ENCODE measurements around the gene PIP4P1.
"Not testable (repeated sequence)": the region's sequence is repeated elsewhere in the genome, so short reads cannot be mapped to it uniquely, and the experiment has no call there.

Gene PIP4P1

GRCh38 chr14:20461225-20462141 lies at the start of gene PIP4P1:
PIP4P1 (minus strand) TSS chr14:20461434; CDS start chr14:20461325, 109 bp downstream.
- DNase-seq: peak; percentile 100

GRCh38 chr14:20508367-20508766 lies 47.1 kb upstream of the PIP4P1 start:
- DNase-seq: no peak

- DNase-seq: not testable (repeated sequence)
Measured at GRCh38 chr14:20507537-20507936, 46.3 kb upstream of the PIP4P1 start.

GRCh38 chr14:20506752-20507151 lies 45.5 kb upstream of the PIP4P1 start:
- not testable (repeated sequence) for DNase-seq

- DNase-seq: not testable (repeated sequence)
Measured at GRCh38 chr14:20506276-20506675, 45.0 kb upstream of the PIP4P1 start.

GRCh38 chr14:20503898-20504297 lies 42.7 kb upstream of the PIP4P1 start:
- no peak for DNase-seq

- DNase-seq: no peak
Measured at GRCh38 chr14:20501346-20501745, 40.1 kb upstream of the PIP4P1 start.

GRCh38 chr14:20499881-20500280 lies 38.6 kb upstream of the PIP4P1 start:
- DNase-seq: no peak

GRCh38 chr14:20499108-20499507 lies 37.9 kb upstream of the PIP4P1 start:
- peak; percentile 13 for DNase-seq

GRCh38 chr14:20498622-20499021 lies 37.4 kb upstream of the PIP4P1 start:
- DNase-seq: no peak

- DNase-seq: peak; percentile 57
Measured at GRCh38 chr14:20494935-20495766, 33.9 kb upstream of the PIP4P1 start.

- DNase-seq: no peak
Measured at GRCh38 chr14:20493634-20494033, 32.4 kb upstream of the PIP4P1 start.

GRCh38 chr14:20492486-20492885 lies 31.3 kb upstream of the PIP4P1 start:
- DNase-seq: no peak

GRCh38 chr14:20490563-20490962 lies 29.3 kb upstream of the PIP4P1 start:
- DNase-seq: no peak

GRCh38 chr14:20489093-20489994 lies 28.1 kb upstream of the PIP4P1 start:
- no peak for DNase-seq

GRCh38 chr14:20487396-20487725 lies 26.1 kb upstream of the PIP4P1 start:
- no peak for DNase-seq

- DNase-seq: no peak
Measured at GRCh38 chr14:20486684-20487395, 25.6 kb upstream of the PIP4P1 start.

- DNase-seq: no peak
Measured at GRCh38 chr14:20485900-20486299, 24.7 kb upstream of the PIP4P1 start.

- DNase-seq: no peak
Measured at GRCh38 chr14:20482382-20482781, 21.1 kb upstream of the PIP4P1 start.

- no peak for DNase-seq
Measured at GRCh38 chr14:20478894-20479293, 17.7 kb upstream of the PIP4P1 start.

GRCh38 chr14:20477211-20477876 lies 16.1 kb upstream of the PIP4P1 start:
- DNase-seq: peak; percentile 44

GRCh38 chr14:20476776-20477175 lies 15.5 kb upstream of the PIP4P1 start:
- DNase-seq: no peak
